HG03196 (cell line): ENCODE measurements around the gene FAM168A.

Experiments used
- ATAC-seq: cut with Tn5 transposase; IDR thresholded peaks from one replicate; pipeline ENCODE4 v1.9.1; 2021; ENCODE audit not compliant: unreplicated experiment

FAM168A gene

GRCh38 chr11:73392108-73393010, 205.6 kb downstream of the FAM168A start:
- ATAC-seq: no peak

GRCh38 chr11:73391665-73392064, 206.2 kb downstream of the FAM168A start:
- ATAC-seq: no peak

- no peak for ATAC-seq
These were observed 207.0 kb downstream of the FAM168A start for GRCh38 chr11:73390601-73391565.

GRCh38 chr11:73389916-73390315, 208.0 kb downstream of the FAM168A start:
- no peak for ATAC-seq

- ATAC-seq: no peak
These were observed 208.8 kb downstream of the FAM168A start for GRCh38 chr11:73389134-73389525.

- ATAC-seq: no peak
These were observed 209.4 kb downstream of the FAM168A start for GRCh38 chr11:73388265-73389133.

- ATAC-seq: no peak
These were observed 210.2 kb downstream of the FAM168A start for GRCh38 chr11:73387594-73388264.

GRCh38 chr11:73386546-73386945, 211.4 kb downstream of the FAM168A start:
- no peak for ATAC-seq

GRCh38 chr11:73386016-73386415, 211.9 kb downstream of the FAM168A start:
- no peak for ATAC-seq

GRCh38 chr11:73384872-73385689, 212.8 kb downstream of the FAM168A start:
- ATAC-seq: peak; percentile 41

GRCh38 chr11:73384531-73384871, 213.4 kb downstream of the FAM168A start:
- no peak for ATAC-seq

- no peak for ATAC-seq
These were observed 213.8 kb downstream of the FAM168A start for GRCh38 chr11:73384125-73384441.

GRCh38 chr11:73383249-73384124, 214.4 kb downstream of the FAM168A start:
- ATAC-seq: no peak

GRCh38 chr11:73382747-73383146, 215.2 kb downstream of the FAM168A start:
- no peak for ATAC-seq

- ATAC-seq: no peak
These were observed 215.7 kb downstream of the FAM168A start for GRCh38 chr11:73382183-73382582.

- ATAC-seq: no peak
These were observed 216.3 kb downstream of the FAM168A start for GRCh38 chr11:73381589-73381988.

- ATAC-seq: no peak
These were observed 217.0 kb downstream of the FAM168A start for GRCh38 chr11:73380897-73381410.

GRCh38 chr11:73380331-73380730, 217.6 kb downstream of the FAM168A start:
- ATAC-seq: no peak
